GM12874 (cell line): ENCODE results near the gene SNX25.

Experiments used
- TF ChIP-seq, protein P1 (sequence below): IDR thresholded peaks from 2 replicates; pipeline ENCODE4 v1.5.1; 2011; ENCODE audit warnings: low read depth, mild to moderate bottlenecking, control low read depth, low read length, moderate library complexity; ENCODE audit not compliant: insufficient read depth

SNX25 gene

DNA sequence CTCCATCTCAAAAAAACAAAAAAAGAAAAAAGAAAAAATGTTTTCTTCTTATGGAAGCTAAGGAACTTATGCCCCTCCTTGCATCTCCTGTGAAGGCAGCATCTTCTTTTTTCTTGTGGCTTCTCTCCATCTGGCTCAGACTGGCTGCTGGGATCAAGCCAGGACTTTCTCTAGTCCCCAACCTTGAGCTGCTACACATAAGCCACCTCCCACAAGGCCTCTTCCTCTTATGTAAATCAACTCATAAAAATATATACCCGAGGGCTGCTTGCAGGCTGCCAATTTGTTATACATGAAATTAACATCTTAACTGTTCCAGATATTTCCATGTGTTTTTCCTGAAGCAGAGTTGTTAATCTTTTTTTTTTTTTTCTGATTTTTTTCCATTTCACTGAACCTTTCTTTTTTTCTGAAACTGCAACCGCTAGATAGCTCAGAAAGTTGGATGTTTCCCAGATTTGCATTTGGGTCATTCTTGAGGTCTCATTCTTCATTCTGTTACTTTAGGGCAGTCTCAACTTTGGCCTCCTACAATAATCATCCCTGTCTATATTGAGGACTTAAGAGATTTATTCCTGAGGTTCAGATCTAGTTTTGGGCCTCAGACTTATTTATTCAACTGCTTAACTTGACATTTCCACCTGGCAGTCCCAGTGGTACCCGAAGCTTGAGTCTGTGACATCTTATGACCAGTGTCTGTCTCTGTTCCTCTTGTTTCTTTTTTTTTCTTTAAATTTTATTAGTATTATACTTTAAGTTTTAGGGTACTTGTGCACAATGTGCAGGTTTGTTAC lies 10.3 kb downstream of the SNX25 start:
- TF ChIP-seq, protein P1, sequence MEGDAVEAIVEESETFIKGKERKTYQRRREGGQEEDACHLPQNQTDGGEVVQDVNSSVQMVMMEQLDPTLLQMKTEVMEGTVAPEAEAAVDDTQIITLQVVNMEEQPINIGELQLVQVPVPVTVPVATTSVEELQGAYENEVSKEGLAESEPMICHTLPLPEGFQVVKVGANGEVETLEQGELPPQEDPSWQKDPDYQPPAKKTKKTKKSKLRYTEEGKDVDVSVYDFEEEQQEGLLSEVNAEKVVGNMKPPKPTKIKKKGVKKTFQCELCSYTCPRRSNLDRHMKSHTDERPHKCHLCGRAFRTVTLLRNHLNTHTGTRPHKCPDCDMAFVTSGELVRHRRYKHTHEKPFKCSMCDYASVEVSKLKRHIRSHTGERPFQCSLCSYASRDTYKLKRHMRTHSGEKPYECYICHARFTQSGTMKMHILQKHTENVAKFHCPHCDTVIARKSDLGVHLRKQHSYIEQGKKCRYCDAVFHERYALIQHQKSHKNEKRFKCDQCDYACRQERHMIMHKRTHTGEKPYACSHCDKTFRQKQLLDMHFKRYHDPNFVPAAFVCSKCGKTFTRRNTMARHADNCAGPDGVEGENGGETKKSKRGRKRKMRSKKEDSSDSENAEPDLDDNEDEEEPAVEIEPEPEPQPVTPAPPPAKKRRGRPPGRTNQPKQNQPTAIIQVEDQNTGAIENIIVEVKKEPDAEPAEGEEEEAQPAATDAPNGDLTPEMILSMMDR = no peak

DNA sequence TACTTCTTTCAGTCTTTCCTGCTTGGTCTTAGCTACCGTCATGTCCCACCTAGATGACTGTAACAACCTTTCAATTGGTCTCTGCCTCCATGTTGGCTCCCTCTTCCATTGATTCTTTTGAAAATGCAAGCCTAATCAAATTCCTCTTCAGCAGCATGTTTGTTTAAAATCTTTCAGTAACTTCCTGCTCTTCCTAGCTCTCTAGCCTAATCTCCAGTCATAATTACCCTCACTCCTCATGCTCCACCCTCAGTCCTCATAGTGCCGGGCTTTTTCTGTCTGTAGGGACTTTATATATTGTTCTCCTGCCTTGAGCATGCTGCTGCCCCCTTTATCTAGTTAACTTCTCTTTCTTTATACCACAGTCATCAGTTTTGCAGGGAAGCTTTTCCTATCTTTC lies 12.1 kb downstream of the SNX25 start:
- TF ChIP-seq, protein P1 = no peak

DNA sequence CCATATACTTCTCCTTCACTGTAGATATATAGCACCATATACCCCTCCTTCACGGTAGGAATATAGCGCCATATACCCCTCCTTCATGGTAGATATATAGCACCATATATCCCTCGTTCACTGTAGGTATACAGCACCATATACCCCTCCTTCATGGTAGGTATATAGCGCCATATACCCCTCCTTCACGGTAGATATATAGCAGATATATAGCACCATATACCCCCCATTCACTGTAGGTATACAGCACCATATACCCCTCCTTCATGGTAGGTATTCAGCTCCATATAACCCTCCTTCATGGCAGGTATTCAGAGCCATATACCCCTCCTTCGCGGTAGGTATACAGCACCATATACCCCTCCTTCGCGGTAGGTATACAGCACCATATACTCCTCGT lies 12.5 kb downstream of the SNX25 start:
- TF ChIP-seq, protein P1 = no peak

DNA sequence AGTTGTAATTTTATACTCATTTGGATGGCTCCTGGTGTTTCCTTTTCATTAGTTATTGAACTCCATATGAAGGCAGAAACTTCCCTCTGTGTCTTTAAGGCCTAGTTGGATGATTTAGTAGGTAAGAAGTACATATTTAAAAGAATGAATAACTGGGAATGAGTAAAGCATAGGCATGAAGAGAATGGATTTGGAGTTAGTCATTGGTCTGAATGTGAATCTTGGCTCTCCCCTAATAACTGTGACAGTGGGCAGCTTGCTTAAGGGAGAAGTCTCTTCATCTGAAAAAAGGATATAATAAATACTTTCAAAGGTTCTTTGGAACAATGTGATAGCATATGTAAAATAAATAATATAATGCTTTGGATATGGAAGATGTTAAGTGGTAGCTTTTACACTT lies 13.2 kb downstream of the SNX25 start:
- TF ChIP-seq, protein P1 = no peak

DNA sequence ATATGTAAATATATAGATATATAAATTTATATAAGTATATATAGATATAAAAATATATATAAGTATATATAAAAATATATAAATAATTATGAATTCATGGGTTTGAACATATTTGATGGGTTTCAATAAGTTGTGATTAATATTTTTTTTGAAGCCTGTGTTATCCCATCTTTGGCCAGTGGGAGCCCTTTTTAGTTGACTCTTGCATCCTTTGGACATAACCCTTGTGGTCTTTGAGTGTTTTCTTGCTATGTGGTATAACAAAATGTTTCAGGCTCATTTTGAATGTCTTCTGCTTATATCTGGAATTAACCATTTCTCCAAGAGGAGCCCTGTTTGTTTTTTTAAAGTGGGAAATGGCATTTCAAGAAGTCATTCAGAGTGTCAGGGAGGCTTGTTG lies 15.2 kb downstream of the SNX25 start:
- TF ChIP-seq, protein P1 = 0 out of 2 replicates have a peak, but pooled peaks have one; percentile 5

DNA sequence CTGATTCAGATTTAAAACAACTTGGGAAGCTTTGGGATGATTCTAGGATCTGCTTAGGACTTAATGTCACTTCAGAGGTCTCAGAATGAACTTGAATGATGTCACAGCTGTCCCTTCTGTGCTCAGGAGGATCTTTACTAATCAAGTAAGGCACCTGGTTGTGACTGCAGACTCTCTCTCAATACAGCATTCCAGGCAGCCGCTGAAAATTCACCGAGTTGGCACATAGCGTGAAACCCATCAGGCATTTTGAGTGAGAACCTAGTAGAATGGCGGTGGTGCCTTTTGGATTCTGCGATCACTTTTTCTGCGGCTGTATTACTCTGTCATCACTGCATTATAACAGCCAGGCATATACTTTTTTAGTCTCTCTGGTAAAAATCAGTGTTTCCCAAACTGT lies 16.5 kb downstream of the SNX25 start:
- TF ChIP-seq, protein P1 = no peak

DNA sequence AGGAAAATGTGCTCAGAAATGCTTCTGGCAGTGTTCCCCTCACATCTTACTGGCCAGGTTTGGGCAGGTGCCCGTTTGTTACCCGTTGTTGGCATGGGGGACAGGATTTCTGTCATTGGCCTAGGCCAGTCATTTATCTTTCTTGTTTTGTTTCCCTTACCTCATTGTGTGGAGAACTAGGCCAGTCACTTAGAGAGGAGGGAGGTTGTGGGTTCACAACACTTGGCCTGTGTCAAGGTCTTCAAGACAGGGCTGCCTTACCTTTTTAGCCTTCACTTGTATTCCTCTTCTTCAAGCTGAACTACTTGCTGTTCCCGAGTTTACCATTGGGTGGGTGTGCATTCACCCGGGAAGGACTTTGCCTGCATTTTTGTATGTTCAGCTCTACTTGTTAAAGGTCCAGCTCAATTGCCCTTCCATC lies 17.7 kb downstream of the SNX25 start:
- TF ChIP-seq, protein P1 = no peak
